GM21447 (cell line): ENCODE measurements around the gene TTPAL.
"Not testable (repeated sequence)": the region's sequence is repeated elsewhere in the genome, so short reads cannot be mapped to it uniquely, and the experiment has no call there.

Source experiments
- ATAC-seq: cut with Tn5 transposase; IDR thresholded peaks from one replicate; pipeline ENCODE4 v1.9.1; 2021; ENCODE audit not compliant: unreplicated experiment

Gene TTPAL

GRCh38 chr20:44467289-44467883, 8.3 kb upstream of the TTPAL start:
- ATAC-seq: no peak

- ATAC-seq: no peak
Observed at GRCh38 chr20:44468044-44468782, 7.5 kb upstream of the TTPAL start.

GRCh38 chr20:44470327-44470726, 5.3 kb upstream of the TTPAL start:
- no peak for ATAC-seq

GRCh38 chr20:44471481-44471882, 4.2 kb upstream of the TTPAL start:
- ATAC-seq: no peak

- ATAC-seq: not testable (repeated sequence)
Observed at GRCh38 chr20:44472283-44472682, 3.4 kb upstream of the TTPAL start.

GRCh38 chr20:44475372-44475693, 341 bp upstream of the TTPAL start:
- no peak for ATAC-seq

- no peak for ATAC-seq
Observed at GRCh38 chr20:44477151-44477550, 1.5 kb downstream of the TTPAL start.

GRCh38 chr20:44478206-44478605, 2.5 kb downstream of the TTPAL start:
- no peak for ATAC-seq

- no peak for ATAC-seq
Observed at GRCh38 chr20:44479643-44480042, 4.0 kb downstream of the TTPAL start.

- ATAC-seq: no peak
Observed at GRCh38 chr20:44480097-44480496, 4.4 kb downstream of the TTPAL start.

- no peak for ATAC-seq
Observed at GRCh38 chr20:44481719-44482416, 6.2 kb downstream of the TTPAL start.

GRCh38 chr20:44483112-44483511, 7.4 kb downstream of the TTPAL start:
- ATAC-seq: no peak

GRCh38 chr20:44485078-44485829, 9.6 kb downstream of the TTPAL start:
- no peak for ATAC-seq

- ATAC-seq: no peak
Observed at GRCh38 chr20:44485830-44486198, 10.1 kb downstream of the TTPAL start.

- ATAC-seq: no peak
Observed at GRCh38 chr20:44488551-44488950, 12.9 kb downstream of the TTPAL start.

GRCh38 chr20:44489223-44489622, 13.5 kb downstream of the TTPAL start:
- ATAC-seq: no peak

GRCh38 chr20:44489931-44490330, 14.3 kb downstream of the TTPAL start:
- ATAC-seq: no peak

GRCh38 chr20:44491635-44492395, 16.1 kb downstream of the TTPAL start:
- ATAC-seq: no peak

- no peak for ATAC-seq
Observed at GRCh38 chr20:44494266-44494665, 18.6 kb downstream of the TTPAL start.

GRCh38 chr20:44494681-44495080, 19.0 kb downstream of the TTPAL start:
- no peak for ATAC-seq

GRCh38 chr20:44495257-44495656, 19.6 kb downstream of the TTPAL start:
- ATAC-seq: no peak
